K562 (cell line): ENCODE results near the gene RAB7A. TPM values are rescaled to one million over a fixed set of nuclear protein-coding genes. Genes with fewer than 3 reads are reported as not detected.

Experiments used
- ARID2 ChIP-seq: fragments of 450-650 bp; IDR thresholded peaks from 2 replicates; pipeline ENCODE4 v1.6.1; 2017; ENCODE audit warnings: antibody characterized with exemption, mild to moderate bottlenecking
- BRCA1 ChIP-seq, 2 experiments: fragments of 450-650 bp in 1 of 2; sonication (generic) in 1 of 2; formaldehyde crosslinking in 1 of 2; IDR thresholded peaks; 2 replicates each; pipeline versions ENCODE4 v1.5.0 to v1.6.1; 2017 to 2020; ENCODE audit warnings: mild to moderate bottlenecking in 1 of 2, missing genetic modification reagents in 1 of 2
- CBX8 ChIP-seq: fragments of 200-600 bp; sonication (generic); IDR thresholded peaks from 2 replicates; pipeline ENCODE4 v1.6.1; 2012; ENCODE audit warnings: borderline replicate concordance, mixed run types, low read depth, mild to moderate bottlenecking, moderate library complexity, mixed read lengths, low read length, control low read depth, inconsistent platforms; ENCODE audit not compliant: poor library complexity, severe bottlenecking; ENCODE audit errors: extremely low read depth
- CREM ChIP-seq: IDR thresholded peaks from 2 replicates; pipeline ENCODE4 v1.6.1; 2014; ENCODE audit warnings: antibody characterized with exemption, low read depth
- CXXC5 ChIP-seq: fragments of 250-450 bp; sonication (Bioruptor Pico); IDR thresholded peaks from 2 replicates; pipeline ENCODE4 v1.8.0; 2022; ENCODE audit warnings: inconsistent platforms, mild to moderate bottlenecking, moderate library complexity
- FOXK2 ChIP-seq, 2 experiments: fragments of 450-650 bp; IDR thresholded peaks in 1 of 2; conservative IDR thresholded peaks in 1 of 2; 2 replicates each; pipeline ENCODE4 v1.6.1; 2016; ENCODE audit warnings: low read depth in 2 of 2, mild to moderate bottlenecking in 1 of 2
- ILK ChIP-seq: fragments of 450-650 bp; IDR thresholded peaks from 2 replicates; pipeline ENCODE4 v1.6.1; 2016; ENCODE audit warnings: missing genetic modification characterization, low read depth, mild to moderate bottlenecking, missing compliant biosample characterization, moderate library complexity, borderline replicate concordance
- KLF6 ChIP-seq: fragments of 250-450 bp; sonication (Bioruptor Pico); IDR thresholded peaks from 2 replicates; pipeline ENCODE4 v1.4.0; 2020; ENCODE audit warnings: mild to moderate bottlenecking, moderate library complexity, borderline replicate concordance
- PRMT5 ChIP-seq: sonication (generic); formaldehyde crosslinking; IDR thresholded peaks from 2 replicates; pipeline ENCODE4 v1.5.0; 2020; ENCODE audit warnings: missing genetic modification reagents
- SAFB ChIP-seq: fragments of 200-400 bp; formaldehyde crosslinking; IDR thresholded peaks from 2 replicates; pipeline ENCODE4 v1.6.1; 2017; ENCODE audit warnings: low read depth, low read length, borderline replicate concordance
- SMARCA4 ChIP-seq: fragments of 450-650 bp; IDR thresholded peaks from 2 replicates; pipeline ENCODE4 v1.6.1; 2016
- SP2 ChIP-seq: IDR thresholded peaks from 2 replicates; pipeline ENCODE4 v1.6.1; 2011; ENCODE audit warnings: mild to moderate bottlenecking, low read depth, low read length, moderate library complexity; ENCODE audit not compliant: poor library complexity, severe bottlenecking; ENCODE audit errors: extremely low read depth
- TCF15 ChIP-seq: fragments of 250-450 bp; sonication (Bioruptor Pico); IDR thresholded peaks from 2 replicates; pipeline ENCODE4 v1.8.0; 2022; ENCODE audit warnings: moderate library complexity, mild to moderate bottlenecking, inconsistent platforms
- TSHZ1 ChIP-seq: fragments of 250-450 bp; sonication (Bioruptor Pico); IDR thresholded peaks from 2 replicates; pipeline ENCODE4 v1.4.0; 2020; ENCODE audit warnings: mild to moderate bottlenecking, moderate library complexity
- ZNF239 ChIP-seq: fragments of 250-450 bp; sonication (Bioruptor Pico); IDR thresholded peaks from 2 replicates; pipeline ENCODE4 v1.4.0; 2020; ENCODE audit warnings: mild to moderate bottlenecking
- ZNF280A ChIP-seq: fragments of 450-650 bp; IDR thresholded peaks from 2 replicates; pipeline ENCODE4 v1.6.1; 2018; ENCODE audit warnings: mild to moderate bottlenecking, low read depth; ENCODE audit not compliant: partially characterized antibody
- ZNF512 ChIP-seq: IDR thresholded peaks from 2 replicates; pipeline ENCODE4 v1.6.1; 2016; ENCODE audit warnings: missing genetic modification characterization, missing compliant biosample characterization
- ZNF668 ChIP-seq: fragments of 250-450 bp; sonication (Bioruptor Pico); IDR thresholded peaks from 2 replicates; pipeline ENCODE4 v1.8.0; 2022; ENCODE audit warnings: mild to moderate bottlenecking, inconsistent platforms
- ZNF764 ChIP-seq: fragments of 250-450 bp; sonication (Bioruptor Pico); IDR thresholded peaks from 2 replicates; pipeline ENCODE4 v1.4.0; 2020; ENCODE audit warnings: low read depth, mild to moderate bottlenecking, moderate library complexity
- ZNF77 ChIP-seq: fragments of 250-450 bp; sonication (Bioruptor Pico); IDR thresholded peaks from 2 replicates; pipeline ENCODE4 v1.5.0; 2020
- polyA plus RNA-seq, 8 experiments: library from polyadenylated mRNA; depleted of rRNA in 4 of 8; stranded (reverse) in 5 of 8; unstranded in 3 of 8; fragments of >200 nt; fragmentation: Nextera tagmentation in 2 of 8; fragmentation: Illumina TruSeq in 1 of 8; extraction: Ambion mirVana in 2 of 8; extraction: Trizol in 1 of 8; gene quantifications; 2 replicates each; pipeline versions ENCODE4 v1.2.1 to v1.2.3, GENCODE V29; 2011 to 2014; ENCODE audit warnings: inconsistent platforms in 1 of 8, missing spikeins in 1 of 8
- total RNA-seq, 7 experiments: library from RNA; depleted of rRNA in 6 of 7; stranded (reverse); fragments of >200 nt in 6 of 7; fragmentation: Illumina TruSeq in 2 of 7; extraction: Trizol in 2 of 7; gene quantifications; 2 replicates each; pipeline versions ENCODE4 v1.2.1 to v1.2.3, GENCODE V29; 2011 to 2021; ENCODE audit warnings: low replicate concordance in 1 of 7

RAB7A gene
- total and polyA plus RNA-seq, 9 of the 15 experiments (the other 6 are each of a cell fraction or from before 2014, with no cell fraction given): 30.9 to 204 (median 72.8) TPM

- TF ChIP-seq TSHZ1 (CRISPR knock-in tag): no peak
- no peak for TF ChIP-seq SP2
- no peak for TF ChIP-seq ZNF239 (CRISPR knock-in tag)
- TF ChIP-seq CXXC5 (CRISPR knock-in tag): peak; percentile 51
- 0 out of 2 replicates have a peak, but pooled peaks have one; percentile 28 for TF ChIP-seq SAFB
- TF ChIP-seq BRCA1 (IDR thresholded peaks at IDR 0.05): no peak
- TF ChIP-seq BRCA1 (CRISPR knock-in tag; IDR thresholded peaks at IDR 0.05): no peak
- TF ChIP-seq ZNF668 (CRISPR knock-in tag): no peak
- no peak for TF ChIP-seq ZNF512
- no peak for TF ChIP-seq TCF15 (CRISPR knock-in tag)
- TF ChIP-seq ZNF77: no peak
- no peak for TF ChIP-seq FOXK2 (conservative IDR thresholded peaks at IDR 0.05 in 1 of 2, IDR thresholded peaks at IDR 0.05 in 1 of 2; ENCODE audit: low read depth in 2 of 2)
- TF ChIP-seq KLF6 (CRISPR knock-in tag): no peak
- TF ChIP-seq SMARCA4: 0 out of 2 replicates have a peak, but pooled peaks have one; percentile 31
- no peak for TF ChIP-seq ILK (tag)
- no peak for TF ChIP-seq ARID2
- TF ChIP-seq CREM: no peak
- TF ChIP-seq PRMT5 (CRISPR knock-in tag): no peak
- TF ChIP-seq ZNF280A: no peak
- no peak for TF ChIP-seq CBX8
- TF ChIP-seq ZNF764 (CRISPR knock-in tag): no peak
Measured at GRCh38 chr3:128845778-128846485, 119.9 kb downstream of the RAB7A start (continued).
